ENCODE measurements around the gene NAT16.
"Not testable (repeated sequence)": the region's sequence is repeated elsewhere in the genome, so short reads cannot be mapped to it uniquely, and the experiment has no call there.

The NAT16 gene

GRCh38 chr7:101201695-101202602 lies 21.9 kb upstream of the NAT16 start:
- no peak for DNase-seq

- no peak for DNase-seq
Observed at GRCh38 chr7:101200862-101201599, 20.9 kb upstream of the NAT16 start, which contains the start of gene MOGAT3. Gene MOGAT3, minus strand, starts transcription at chr7:101201036. Its CDS starts 182 bp downstream, at chr7:101200854.

GRCh38 chr7:101200504-101200861 lies 20.4 kb upstream of the NAT16 start:
- DNase-seq, result no peak

- DNase-seq, result not testable (repeated sequence)
Observed at GRCh38 chr7:101199522-101199921, 19.4 kb upstream of the NAT16 start.

DNA sequence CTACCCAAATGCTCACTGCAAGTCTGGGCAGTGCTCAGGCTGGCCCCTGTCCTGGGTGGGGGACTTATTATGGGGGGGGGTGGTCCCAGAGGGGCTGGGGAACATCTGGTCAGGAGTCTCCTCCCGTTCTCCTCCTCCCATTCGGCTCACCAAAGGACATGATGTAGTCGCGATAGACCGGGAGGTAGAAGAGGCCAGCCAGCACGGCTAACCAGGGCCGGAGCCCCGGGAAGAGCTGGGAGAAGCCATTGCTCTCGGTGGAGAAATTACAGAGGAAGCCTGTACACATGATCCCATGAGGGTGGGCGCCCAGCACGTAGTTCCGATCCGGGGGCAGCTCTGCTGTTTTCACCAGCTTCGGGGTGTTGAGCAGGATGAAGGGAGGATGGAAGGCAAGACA lies 18.4 kb upstream of the NAT16 start:
- no peak for DNase-seq

DNA sequence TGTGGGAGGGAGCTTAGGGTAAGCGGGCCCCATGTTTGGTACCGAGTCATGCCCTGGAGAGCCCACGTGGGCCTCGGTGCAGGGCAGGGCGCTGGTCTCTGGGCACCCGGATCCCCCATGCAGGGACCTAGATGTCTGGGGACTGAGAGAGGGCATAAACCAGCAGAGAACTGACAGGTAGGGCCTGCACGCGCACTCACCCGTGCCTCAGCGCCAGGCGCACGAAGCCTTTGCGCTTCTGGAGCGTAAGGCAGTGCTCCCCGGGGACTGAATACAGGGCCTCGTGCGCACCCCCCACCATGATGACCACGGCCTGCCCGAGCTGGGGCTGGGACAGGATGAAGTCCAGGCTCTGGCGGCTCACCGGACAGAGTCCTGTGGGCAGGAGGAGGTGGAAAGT lies 17.9 kb upstream of the NAT16 start:
- DNase-seq, result no peak

GRCh38 chr7:101195884-101196283 lies 15.8 kb upstream of the NAT16 start:
- DNase-seq, result no peak

- no peak for DNase-seq
Observed at GRCh38 chr7:101189109-101189508, 9.0 kb upstream of the NAT16 start.

GRCh38 chr7:101186844-101187428 lies 6.8 kb upstream of the NAT16 start:
- no peak for DNase-seq

DNA sequence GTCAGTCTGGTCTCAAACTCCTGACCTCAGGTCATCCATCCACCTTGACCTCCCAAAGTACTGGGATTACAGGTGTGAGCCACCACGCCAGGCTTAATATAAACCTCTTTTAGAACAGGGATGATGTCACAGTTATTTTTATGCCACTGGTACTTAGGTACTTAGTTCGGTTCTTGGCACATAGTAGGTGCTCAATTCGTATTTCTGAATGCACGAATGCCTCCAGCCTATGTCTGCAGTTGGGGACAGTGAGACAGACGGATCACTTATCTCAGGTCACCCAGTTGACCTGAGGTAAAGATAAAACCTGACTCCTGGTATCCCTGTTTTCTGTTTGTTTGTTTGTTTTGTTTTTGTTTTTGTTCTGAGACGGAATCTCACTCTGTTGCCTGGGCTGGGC lies 6.1 kb upstream of the NAT16 start:
- no peak for DNase-seq

GRCh38 chr7:101185258-101185839 lies 5.3 kb upstream of the NAT16 start:
- DNase-seq, result no peak

DNA sequence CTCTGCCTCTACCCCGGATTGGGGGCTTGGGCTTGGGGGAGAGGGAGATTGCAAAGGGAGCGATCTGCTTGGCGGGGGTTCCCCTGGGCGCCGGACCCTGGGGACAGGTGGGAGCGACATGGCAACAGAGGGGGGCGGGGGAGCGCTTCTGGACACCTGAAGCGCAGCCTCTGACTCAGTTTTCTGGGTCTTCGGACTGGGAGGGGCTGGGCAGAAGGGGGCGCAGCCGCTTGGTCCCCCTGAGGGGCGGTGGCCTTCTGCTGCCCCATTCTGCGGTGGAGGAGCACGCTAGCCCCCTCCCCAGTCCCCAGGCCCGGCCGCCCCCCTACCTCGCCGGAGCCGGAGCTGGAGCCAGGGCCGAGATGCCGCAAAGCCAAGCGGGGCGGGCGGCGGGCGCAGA lies 380 bp downstream of the NAT16 start:
- no peak for DNase-seq

GRCh38 chr7:101179117-101179516 lies 976 bp downstream of the NAT16 start:
- no peak for DNase-seq

DNA sequence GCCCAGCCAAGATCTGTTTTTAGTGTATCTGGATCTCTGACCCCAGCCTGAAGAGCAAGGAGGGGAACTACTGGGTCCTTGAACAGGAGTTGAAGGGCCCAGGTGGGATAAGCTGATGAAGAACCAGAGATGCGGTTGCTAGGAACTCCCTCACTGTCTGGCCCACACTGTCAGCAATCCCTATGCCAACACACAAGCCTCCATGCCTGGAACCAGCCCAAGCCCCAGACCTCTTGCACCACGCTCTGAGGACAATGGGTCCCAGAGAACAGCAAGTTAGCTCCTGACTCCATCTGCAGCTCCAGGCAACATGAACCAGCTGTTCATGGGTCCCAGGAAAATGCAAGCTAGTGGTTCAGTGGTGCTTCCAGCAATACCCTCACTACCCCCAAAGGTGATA lies 2.4 kb downstream of the NAT16 start:
- no peak for DNase-seq

GRCh38 chr7:101175664-101176063 lies 4.4 kb downstream of the NAT16 start:
- no peak for DNase-seq

- no peak for DNase-seq
Observed at GRCh38 chr7:101174322-101174854, 5.7 kb downstream of the NAT16 start.

DNA sequence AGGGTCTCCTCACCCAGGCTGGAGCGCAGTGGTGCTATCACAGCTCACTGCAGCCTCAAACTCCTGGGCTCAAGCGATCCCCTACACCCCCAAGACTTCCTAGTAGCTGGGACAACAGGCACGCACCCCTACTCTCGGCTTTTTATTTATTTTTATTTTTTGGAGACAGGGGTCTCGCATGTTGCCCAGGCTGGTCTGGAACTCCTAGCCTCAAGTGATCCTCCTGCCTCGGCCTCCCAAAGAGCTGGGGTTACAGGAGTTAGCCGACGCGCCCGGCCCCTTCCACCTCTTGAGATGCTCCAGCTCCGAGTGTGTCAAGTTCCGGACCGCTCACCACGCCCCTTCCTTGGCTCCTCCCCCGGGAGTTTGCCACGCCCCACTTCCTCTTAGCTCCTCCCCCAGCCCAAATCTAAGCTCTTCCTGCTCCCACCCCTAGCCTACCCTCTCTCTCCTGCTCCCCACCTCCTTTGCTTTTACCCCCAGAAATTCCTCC lies 6.3 kb downstream of the NAT16 start:
- DNase-seq, result peak; percentile 76

GRCh38 chr7:101172854-101173751 lies 7.0 kb downstream of the NAT16 start:
- no peak for DNase-seq

GRCh38 chr7:101172005-101172853 lies 7.9 kb downstream of the NAT16 start:
- DNase-seq, result no peak

GRCh38 chr7:101171442-101171837 lies 8.7 kb downstream of the NAT16 start:
- no peak for DNase-seq

Measured in CD4-positive, alpha-beta T cell treated with Interleukin-12 subunit alpha and Interleukin-12 subunit beta, for 1 hour (primary cell).